Measurements from ENCODE around the gene ADAMTSL1. TPM values are rescaled to one million over a fixed set of nuclear protein-coding genes. Genes with fewer than 3 reads are reported as not detected.

The ADAMTSL1 gene
- total RNA-seq, 1 donor from 2014 or later: not detected

GRCh38 chr9:18614116-18614515 is 140.2 kb downstream of the ADAMTSL1 start:
- no peak overlapping the region for H3K27ac Mint-ChIP-seq
- intact Hi-C loops (cut with micrococcal nuclease): no loop called here
- no peaks in the 10 kb centered on the region for H3K9me3 Mint-ChIP-seq

DNA sequence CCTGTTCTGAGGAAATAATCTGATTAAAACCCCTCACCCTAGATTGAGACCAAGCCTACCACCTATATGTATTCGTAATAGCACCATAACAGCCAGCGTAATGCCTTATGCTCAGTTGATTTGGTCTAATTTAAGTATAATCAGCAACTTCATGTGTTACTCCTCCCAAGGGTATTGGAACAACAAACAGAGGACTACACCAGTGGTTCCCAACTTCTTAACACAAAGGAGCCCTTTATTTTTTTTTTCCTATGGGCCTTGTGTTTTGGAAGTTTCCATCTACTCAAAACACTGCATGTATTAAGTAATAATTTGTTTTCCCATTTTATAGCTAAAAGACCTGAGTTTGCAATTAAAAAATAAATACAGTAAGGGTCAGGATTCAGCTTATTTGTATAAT is 140.7 kb downstream of the ADAMTSL1 start:
- intact Hi-C loops (cut with micrococcal nuclease): no loop called here
- Mint-ChIP-seq H3K9me3 (no peaks in the 10 kb centered on the region), H3K27ac (no peak overlapping the region), H3K4me1 (ENCODE audit: low read depth) (no peaks in the 10 kb centered on the region), H3K4me3 (ENCODE audit: low read depth) (no peak overlapping the region), H3K36me3 (ENCODE audit: low read depth) (no peaks in the 10 kb centered on the region), H3K27me3 (ENCODE audit: low read depth) (no peaks in the 10 kb centered on the region)
- DNase-seq (ENCODE audit: low spot score): no peak

More at GRCh38 chr9:18614116-18614515, 140.2 kb downstream of the ADAMTSL1 start:
- H3K27me3 Mint-ChIP-seq (ENCODE audit: low read depth): no peaks in the 10 kb centered on the region
- DNase-seq (ENCODE audit: low spot score): no peak
- H3K36me3 Mint-ChIP-seq (ENCODE audit: low read depth): no peaks in the 10 kb centered on the region
- H3K4me1 Mint-ChIP-seq (ENCODE audit: low read depth): no peaks in the 10 kb centered on the region
- H3K4me3 Mint-ChIP-seq (ENCODE audit: low read depth): no peak overlapping the region

DNA sequence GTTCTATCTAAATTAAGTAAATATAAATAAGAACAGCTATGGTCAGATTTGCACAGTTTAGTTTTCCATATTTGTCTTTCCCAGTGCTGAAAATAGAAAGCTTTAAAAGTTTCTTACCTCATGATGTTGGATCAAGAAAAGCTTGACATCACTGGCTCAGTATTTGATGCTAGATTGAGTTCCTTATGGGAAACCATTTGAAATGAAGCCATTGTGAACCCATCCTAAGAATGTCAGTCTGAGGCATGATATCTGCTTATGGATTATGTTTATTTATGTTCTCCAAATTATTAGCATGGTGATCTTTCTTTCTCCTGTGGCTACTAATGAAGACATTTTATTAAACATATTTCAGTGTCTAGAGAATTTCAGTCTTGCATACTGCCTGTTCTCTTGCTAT is 143.0 kb downstream of the ADAMTSL1 start:
- Mint-ChIP-seq H3K27ac (no peak overlapping the region), H3K27me3 (ENCODE audit: low read depth) (no peaks in the 10 kb centered on the region), H3K36me3 (ENCODE audit: low read depth) (no peaks in the 10 kb centered on the region), H3K9me3 (no peaks in the 10 kb centered on the region), H3K4me1 (ENCODE audit: low read depth) (no peaks in the 10 kb centered on the region), H3K4me3 (ENCODE audit: low read depth) (no peak overlapping the region)
- intact Hi-C loops (cut with micrococcal nuclease): no loop called here
- DNase-seq (ENCODE audit: low spot score): no peak

- intact Hi-C loops (cut with micrococcal nuclease): no loop called here
- no peak overlapping the region for H3K4me3 Mint-ChIP-seq (ENCODE audit: low read depth)
- no peaks in the 10 kb centered on the region for H3K9me3 Mint-ChIP-seq
- no peak overlapping the region for H3K27ac Mint-ChIP-seq
- DNase-seq (ENCODE audit: low spot score): no peak
- no peaks in the 10 kb centered on the region for H3K4me1 Mint-ChIP-seq (ENCODE audit: low read depth)
- no peaks in the 10 kb centered on the region for H3K27me3 Mint-ChIP-seq (ENCODE audit: low read depth)
- no peaks in the 10 kb centered on the region for H3K36me3 Mint-ChIP-seq (ENCODE audit: low read depth)
Measured at GRCh38 chr9:18617759-18618158, 143.8 kb downstream of the ADAMTSL1 start.

DNA sequence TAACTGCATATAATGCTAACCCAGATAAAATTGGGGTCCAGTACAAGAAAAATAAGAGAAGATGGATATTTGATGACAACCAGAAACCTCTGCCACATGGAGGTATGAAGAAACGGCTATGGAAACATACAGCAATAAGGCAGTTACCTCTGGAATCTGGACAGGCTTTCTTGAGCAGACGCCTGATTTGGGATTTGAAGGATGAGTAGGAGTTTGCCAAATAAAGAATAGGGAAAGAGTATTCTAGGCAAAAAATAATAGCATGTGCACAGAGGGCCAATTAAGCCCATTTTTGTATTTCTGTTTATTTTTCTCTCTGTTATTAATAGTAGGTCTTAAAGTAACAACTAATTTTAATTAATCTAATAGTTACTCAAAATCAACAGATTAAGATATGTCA is 144.9 kb downstream of the ADAMTSL1 start:
- no peaks in the 10 kb centered on the region for H3K4me1 Mint-ChIP-seq (ENCODE audit: low read depth)
- intact Hi-C loops (cut with micrococcal nuclease): no loop called here
- no peaks in the 10 kb centered on the region for H3K36me3 Mint-ChIP-seq (ENCODE audit: low read depth)
- H3K27me3 Mint-ChIP-seq (ENCODE audit: low read depth): no peaks in the 10 kb centered on the region
- H3K4me3 Mint-ChIP-seq (ENCODE audit: low read depth): no peak overlapping the region
- DNase-seq (ENCODE audit: low spot score): no peak
- no peak overlapping the region for H3K27ac Mint-ChIP-seq
- no peaks in the 10 kb centered on the region for H3K9me3 Mint-ChIP-seq

DNA sequence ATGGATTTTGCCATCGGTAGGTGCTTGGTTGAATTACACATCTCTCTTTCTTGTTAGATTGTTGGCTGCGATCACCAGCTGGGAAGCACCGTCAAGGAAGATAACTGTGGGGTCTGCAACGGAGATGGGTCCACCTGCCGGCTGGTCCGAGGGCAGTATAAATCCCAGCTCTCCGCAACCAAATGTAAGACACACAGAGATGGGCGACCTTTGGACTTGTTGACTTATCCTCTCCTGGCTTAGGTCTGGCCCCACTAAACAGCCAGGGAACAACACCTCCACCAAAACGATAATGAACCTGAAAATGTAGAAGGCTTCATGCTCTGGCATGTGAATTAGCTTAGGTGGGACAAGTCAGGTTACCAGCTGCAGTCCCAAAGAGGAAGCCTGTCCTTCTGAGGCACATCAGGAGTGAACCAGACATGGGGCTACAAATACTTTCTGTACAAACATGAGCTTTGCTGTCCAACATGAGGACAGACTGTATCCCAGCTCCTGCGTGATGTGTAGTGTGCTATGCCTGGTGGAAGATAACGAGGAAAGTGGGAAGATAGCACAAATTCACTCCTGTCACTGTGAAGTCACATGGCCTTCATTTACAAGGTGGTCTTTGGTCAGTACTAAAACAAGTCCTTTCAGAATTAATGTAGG is 148.4 kb downstream of the ADAMTSL1 start:
- no peak overlapping the region for H3K27ac Mint-ChIP-seq
- H3K9me3 Mint-ChIP-seq: no peaks in the 10 kb centered on the region
- no peaks in the 10 kb centered on the region for H3K36me3 Mint-ChIP-seq (ENCODE audit: low read depth)
- DNase-seq (ENCODE audit: low spot score): no peak
- no peak overlapping the region for H3K4me3 Mint-ChIP-seq (ENCODE audit: low read depth)
- no peaks in the 10 kb centered on the region for H3K27me3 Mint-ChIP-seq (ENCODE audit: low read depth)
- intact Hi-C loops (cut with micrococcal nuclease): no loop called here
- no peaks in the 10 kb centered on the region for H3K4me1 Mint-ChIP-seq (ENCODE audit: low read depth)

DNA sequence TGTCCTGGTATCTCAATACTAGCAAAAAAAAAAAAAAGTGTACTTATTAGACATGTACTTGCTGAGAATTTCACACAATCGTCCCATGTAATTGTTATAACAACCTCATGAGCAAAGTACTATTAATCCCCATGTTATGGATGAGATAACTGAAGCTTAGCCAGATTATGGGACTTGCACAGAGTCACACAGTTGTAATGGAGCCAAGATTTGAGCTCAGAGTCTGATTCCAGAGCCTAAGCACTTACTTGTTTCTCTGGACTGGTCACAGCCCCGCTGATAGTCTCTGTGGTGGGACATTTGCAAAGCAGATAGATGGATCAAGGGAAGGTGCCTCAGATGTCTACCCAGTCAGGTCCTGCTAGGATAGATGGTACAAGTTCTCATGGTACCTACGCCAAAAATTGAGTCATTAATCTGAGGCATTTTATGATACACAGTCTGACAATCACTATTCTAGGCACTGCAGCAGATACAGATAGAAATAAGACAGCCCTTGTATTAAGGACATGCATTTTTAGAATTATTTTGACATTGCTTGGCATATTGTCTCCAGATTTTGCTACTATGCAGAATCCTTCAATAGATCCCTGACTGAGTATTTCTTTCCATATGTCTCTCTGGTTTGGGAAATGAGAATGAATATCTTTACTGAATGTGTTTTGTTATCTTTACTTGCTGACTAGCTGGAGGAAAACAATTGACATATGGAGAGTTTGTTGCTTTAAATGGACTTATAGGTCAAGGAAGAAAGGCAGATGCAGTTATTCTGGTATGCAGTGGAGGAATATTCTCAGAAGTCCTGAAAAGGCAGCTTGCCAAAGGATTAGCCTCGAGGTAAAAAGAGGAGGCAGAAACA is 149.5 kb downstream of the ADAMTSL1 start:
- Mint-ChIP-seq H3K36me3 (ENCODE audit: low read depth) (no peaks in the 10 kb centered on the region), H3K4me1 (ENCODE audit: low read depth) (no peaks in the 10 kb centered on the region), H3K4me3 (ENCODE audit: low read depth) (no peak overlapping the region), H3K27me3 (ENCODE audit: low read depth) (no peaks in the 10 kb centered on the region), H3K9me3 (no peaks in the 10 kb centered on the region), H3K27ac (no peak overlapping the region)
- intact Hi-C loops (cut with micrococcal nuclease): no loop called here
- no peak for DNase-seq (ENCODE audit: low spot score)

GRCh38 chr9:18626046-18626698 is 152.2 kb downstream of the ADAMTSL1 start:
- H3K9me3 Mint-ChIP-seq: no peaks in the 10 kb centered on the region
- intact Hi-C loops (cut with micrococcal nuclease): no loop called here
- no peak overlapping the region for H3K27ac Mint-ChIP-seq
- H3K4me1 Mint-ChIP-seq (ENCODE audit: low read depth): no peaks in the 10 kb centered on the region
- H3K36me3 Mint-ChIP-seq (ENCODE audit: low read depth): no peaks in the 10 kb centered on the region
- no peak overlapping the region for H3K4me3 Mint-ChIP-seq (ENCODE audit: low read depth)
- no peaks in the 10 kb centered on the region for H3K27me3 Mint-ChIP-seq (ENCODE audit: low read depth)
- DNase-seq (ENCODE audit: low spot score): no peak

- DNase-seq (ENCODE audit: low spot score): no peak
- Mint-ChIP-seq H3K27ac (no peak overlapping the region), H3K4me1 (ENCODE audit: low read depth) (no peaks in the 10 kb centered on the region), H3K4me3 (ENCODE audit: low read depth) (no peak overlapping the region), H3K36me3 (ENCODE audit: low read depth) (no peaks in the 10 kb centered on the region), H3K9me3 (no peaks in the 10 kb centered on the region), H3K27me3 (ENCODE audit: low read depth) (no peaks in the 10 kb centered on the region)
- intact Hi-C loops (cut with micrococcal nuclease): no loop called here
Measured at GRCh38 chr9:18629136-18629535, 155.2 kb downstream of the ADAMTSL1 start.

GRCh38 chr9:18632632-18633403 is 158.9 kb downstream of the ADAMTSL1 start:
- H3K4me1 Mint-ChIP-seq (ENCODE audit: low read depth): no peaks in the 10 kb centered on the region
- no peak overlapping the region for H3K27ac Mint-ChIP-seq
- H3K4me3 Mint-ChIP-seq (ENCODE audit: low read depth): no peak overlapping the region
- no peaks in the 10 kb centered on the region for H3K9me3 Mint-ChIP-seq
- H3K27me3 Mint-ChIP-seq (ENCODE audit: low read depth): no peaks in the 10 kb centered on the region
- intact Hi-C loops (cut with micrococcal nuclease): no loop called here
- H3K36me3 Mint-ChIP-seq (ENCODE audit: low read depth): no peaks in the 10 kb centered on the region
- DNase-seq (ENCODE audit: low spot score): no peak

GRCh38 chr9:18636781-18637180 is 162.8 kb downstream of the ADAMTSL1 start:
- intact Hi-C loops (cut with micrococcal nuclease): no loop called here
- Mint-ChIP-seq H3K36me3 (ENCODE audit: low read depth) (no peaks in the 10 kb centered on the region), H3K4me1 (ENCODE audit: low read depth) (no peaks in the 10 kb centered on the region), H3K27me3 (ENCODE audit: low read depth) (no peaks in the 10 kb centered on the region), H3K4me3 (ENCODE audit: low read depth) (no peak overlapping the region), H3K9me3 (no peaks in the 10 kb centered on the region), H3K27ac (no peak overlapping the region)
- DNase-seq (ENCODE audit: low spot score): no peak

- DNase-seq (ENCODE audit: low spot score): no peak
- Mint-ChIP-seq H3K4me1 (ENCODE audit: low read depth) (no peaks in the 10 kb centered on the region), H3K36me3 (ENCODE audit: low read depth) (no peaks in the 10 kb centered on the region), H3K27ac (no peak overlapping the region), H3K27me3 (ENCODE audit: low read depth) (no peaks in the 10 kb centered on the region), H3K9me3 (no peaks in the 10 kb centered on the region), H3K4me3 (ENCODE audit: low read depth) (no peak overlapping the region)
- intact Hi-C loops (cut with micrococcal nuclease): no loop called here
Measured at GRCh38 chr9:18638371-18639249, 164.7 kb downstream of the ADAMTSL1 start.
